Pancreas (tissue), 10 donors: Measurements from ENCODE around the gene TMEM255B. TPM values are rescaled to one million over a fixed set of nuclear protein-coding genes. Genes with fewer than 3 reads are reported as not detected.

Source experiments
- ATAC-seq, 4 donors: fragments of 200-7000 bp; cut with Tn5 transposase; one replicate each; pipeline versions ENCODE4 v1.8.0 to v1.9.1; 2020; ENCODE audit warnings: mild to moderate bottlenecking in 4 of 4, moderate library complexity in 4 of 4
- DNase-seq, 6 donors: peaks; one replicate each; pipeline ENCODE4 v3.0.0-alpha.2; 2020
- FAIRE-seq: peaks from 2 replicates; lab custom pipeline; 2012; peaks lifted over from hg19 to GRCh38; lab: Jason Lieb, UNC
- H3K27ac ChIP-seq, 4 donors: fragments of 200-600 bp; sonication (generic); 1 replicate in 3 of 4; 2 replicates in 1 of 4; pipeline versions ENCODE4 v1.5.0 to v1.8.0; 2020
- H3K27me3 ChIP-seq, 4 donors: fragments of 200-600 bp; one replicate each; pipeline ENCODE4 v1.8.0; 2021
- H3K36me3 ChIP-seq, 3 donors: fragments of 200-600 bp; sonication (generic) in 1 of 3; one replicate each; pipeline versions ENCODE4 v1.5.0 to v1.8.0; 2020 to 2021
- H3K4me1 ChIP-seq, 3 donors: fragments of 200-600 bp; one replicate each; pipeline ENCODE4 v1.8.0; 2021
- H3K4me3 ChIP-seq, 4 donors: fragments of 200-600 bp; sonication (generic) in 2 of 4; one replicate each; pipeline versions ENCODE4 v1.5.0 to v1.8.0; 2020 to 2021
- H3K9me3 ChIP-seq, 4 donors: fragments of 200-600 bp; one replicate each; pipeline ENCODE4 v1.8.0; 2021
- WGBS, 2 donors: extraction: QIAGEN DNeasy Blood & Tissue Kit; methylation state at CpG; one replicate each; pipeline ENCODE4 v1.1.7; 2013; 5-methylcytosine and 5-hydroxymethylcytosine counted together
- intact Hi-C, 3 donors: fragments of 100-400 bp; cut with DNase I; formaldehyde crosslinking; loops; one replicate each; pipeline versions ENCODE4 v1.11.1 to v1.14.2; 2022
- polyA plus RNA-seq, 2 donors: library from polyadenylated mRNA; stranded (reverse); fragments of 200-250 nt; gene quantifications; one replicate each; pipeline ENCODE4 v1.2.3, GENCODE V29; 2013
- total RNA-seq, 6 donors: library from RNA; stranded (reverse); fragmentation: NEBNext Ultra II Directional in 4 of 6; extraction: Animal tissue kit (Norgen Biotek cat#: 25700) in 4 of 6; gene quantifications; one replicate each; pipeline versions ENCODE4 v1.2.1 to v1.2.4, GENCODE V29; 2021 to 2023
- TF ChIP-seq, protein P1 (sequence below), 4 donors: fragments of 200-600 bp; sonication (generic) in 3 of 4; IDR thresholded peaks; one replicate each; pipeline versions ENCODE4 v1.5.0 to v1.8.0; 2021; ENCODE audit warnings: antibody characterized with exemption in 4 of 4
- donor health status: healthy with polysubstance abuse.
- donor health status: DM: no; HTN: no; CAD: no; lungs with moderate emphysema.
- donor health status: DM: no; HTN: no; CAD: no.
- donor health status: control.
- donor health status: control.
- donor health status: Bipolar disorder and iron deficiency.
- donor health status: DM: yes; HTN: yes; CAD: no.
- donor health status: DM: no; HTN: no; CAD: no.
- donor health status: DM: no; HTN: no; CAD: no.
- donor health status: DM: yes; HTN: yes; CAD: no.

Gene TMEM255B
- total and polyA plus RNA-seq, 8 donors, result 1.8 to 17.9 (median 4.4) TPM

DNA sequence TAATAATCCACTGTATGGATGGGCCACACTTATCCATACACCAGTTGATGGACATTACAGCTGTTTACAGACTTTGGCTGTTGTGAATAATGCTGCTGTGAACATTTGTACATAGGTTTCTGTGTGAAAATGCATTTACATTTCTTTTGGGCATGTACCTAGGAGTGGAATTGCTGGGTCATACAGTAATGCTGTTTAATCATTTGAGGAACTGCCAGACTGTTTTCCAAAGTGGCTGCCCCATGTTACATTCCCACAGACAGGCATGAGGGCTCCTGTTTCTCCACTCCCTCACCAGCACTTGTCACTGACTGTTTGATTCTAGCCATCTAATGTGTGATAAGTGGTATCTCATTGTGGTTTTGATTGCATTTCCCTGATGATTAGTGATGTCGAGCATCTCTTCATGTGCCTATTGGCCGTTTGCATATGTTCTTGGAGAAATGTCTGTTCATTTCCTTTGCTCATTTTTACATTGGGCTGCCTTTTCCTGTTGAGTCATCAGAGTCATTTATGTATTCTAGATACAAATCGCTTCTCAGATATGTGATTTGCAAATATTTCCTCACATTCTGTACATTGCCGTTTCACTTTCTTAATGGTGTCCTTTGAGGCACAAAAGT, 12.8 kb downstream of the TMEM255B start:
- no peak for FAIRE-seq
- intact Hi-C loops, result no loop called here
- TF ChIP-seq, protein P1, sequence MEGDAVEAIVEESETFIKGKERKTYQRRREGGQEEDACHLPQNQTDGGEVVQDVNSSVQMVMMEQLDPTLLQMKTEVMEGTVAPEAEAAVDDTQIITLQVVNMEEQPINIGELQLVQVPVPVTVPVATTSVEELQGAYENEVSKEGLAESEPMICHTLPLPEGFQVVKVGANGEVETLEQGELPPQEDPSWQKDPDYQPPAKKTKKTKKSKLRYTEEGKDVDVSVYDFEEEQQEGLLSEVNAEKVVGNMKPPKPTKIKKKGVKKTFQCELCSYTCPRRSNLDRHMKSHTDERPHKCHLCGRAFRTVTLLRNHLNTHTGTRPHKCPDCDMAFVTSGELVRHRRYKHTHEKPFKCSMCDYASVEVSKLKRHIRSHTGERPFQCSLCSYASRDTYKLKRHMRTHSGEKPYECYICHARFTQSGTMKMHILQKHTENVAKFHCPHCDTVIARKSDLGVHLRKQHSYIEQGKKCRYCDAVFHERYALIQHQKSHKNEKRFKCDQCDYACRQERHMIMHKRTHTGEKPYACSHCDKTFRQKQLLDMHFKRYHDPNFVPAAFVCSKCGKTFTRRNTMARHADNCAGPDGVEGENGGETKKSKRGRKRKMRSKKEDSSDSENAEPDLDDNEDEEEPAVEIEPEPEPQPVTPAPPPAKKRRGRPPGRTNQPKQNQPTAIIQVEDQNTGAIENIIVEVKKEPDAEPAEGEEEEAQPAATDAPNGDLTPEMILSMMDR (IDR thresholded peaks at IDR 0.05), result no peak
- Histone ChIP-seq H3K4me1 (no peaks in the 10 kb centered on the region), H3K27ac (no peak overlapping the region), H3K9me3 (no peaks in the 10 kb centered on the region), H3K27me3 (peaks cover 0 to 6% (median 0%) of the 10 kb centered on the region in 4 donors), H3K4me3 (no peak overlapping the region), H3K36me3 (no peaks in the 10 kb centered on the region)
- WGBS, 2 donors, result 45 to 52% methylated on average over 4 of the region's 4 CpGs
- ATAC-seq, result no peak
- DNase-seq, result no peak

DNA sequence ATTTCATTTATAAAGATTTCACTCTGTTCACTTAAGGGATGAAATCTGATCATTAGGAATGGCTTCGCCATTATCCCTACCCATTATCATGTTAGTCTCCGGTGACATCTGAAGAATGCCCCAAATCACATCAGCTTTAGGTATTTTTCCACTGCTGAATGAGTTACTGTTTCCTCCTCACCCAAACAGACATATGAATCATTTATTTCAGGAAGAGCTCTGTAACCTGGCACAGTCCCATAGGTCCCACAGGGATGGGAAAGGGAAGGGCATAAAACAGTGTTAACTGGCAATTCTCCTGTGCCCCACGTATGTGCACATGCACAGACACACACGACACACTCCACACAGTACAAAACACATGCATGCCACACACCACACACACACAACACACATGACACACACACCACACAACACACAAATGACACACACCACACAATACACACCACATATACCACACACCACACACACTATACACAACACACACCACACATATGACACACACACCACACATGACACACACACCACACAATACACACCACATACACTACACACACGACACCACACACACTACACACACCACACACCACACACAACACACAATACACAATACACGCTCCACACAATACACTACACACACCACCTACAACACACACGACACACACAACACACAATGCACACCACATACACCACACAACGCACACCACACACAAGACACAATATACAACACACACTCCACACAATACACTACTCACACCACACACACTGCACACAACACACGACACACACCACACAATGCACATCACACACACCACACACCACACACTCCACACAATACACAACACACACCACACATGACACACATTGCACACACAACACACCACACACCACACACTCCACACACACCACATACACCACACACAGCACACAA, 15.4 kb downstream of the TMEM255B start:
- no peak for FAIRE-seq

DNA sequence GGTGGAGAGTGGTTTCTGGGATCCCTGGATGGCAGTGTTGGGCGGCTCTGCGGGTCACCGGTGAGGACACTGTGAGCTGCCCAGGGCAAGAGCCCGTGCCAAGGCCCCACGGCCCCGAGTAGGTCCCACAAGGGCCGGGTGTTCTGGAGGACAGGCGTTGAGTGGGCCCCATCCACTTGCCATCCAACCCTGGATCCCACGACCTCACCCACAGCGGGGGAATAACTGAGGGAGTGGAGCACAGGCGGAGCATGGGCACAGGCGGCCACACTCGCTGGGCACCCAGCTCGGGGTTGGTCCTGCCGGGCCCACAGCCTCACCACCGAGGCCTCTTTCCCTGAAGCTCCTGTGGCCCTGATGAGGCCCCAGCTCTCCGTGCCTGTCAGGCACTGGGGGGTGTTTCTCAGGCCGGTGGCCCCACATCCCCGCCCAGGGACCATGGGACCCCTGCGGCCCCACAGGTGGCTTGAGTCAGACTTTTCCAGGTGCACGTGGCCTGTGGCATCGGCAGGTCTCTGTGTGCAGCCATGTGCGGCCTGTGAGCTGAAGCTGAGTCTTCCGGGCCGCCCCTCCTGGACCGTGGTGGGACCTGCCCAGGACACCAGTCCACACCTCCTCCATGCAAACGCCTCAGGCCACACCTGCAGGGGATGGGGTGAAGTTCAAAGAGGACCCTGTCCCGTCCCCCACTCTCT, 16.6 kb downstream of the TMEM255B start:
- Histone ChIP-seq H3K4me1 (no peaks in the 10 kb centered on the region), H3K9me3 (no peaks in the 10 kb centered on the region), H3K27me3 (peaks cover 0 to 6% (median 0%) of the 10 kb centered on the region in 4 donors), H3K27ac (no peak overlapping the region), H3K36me3 (no peaks in the 10 kb centered on the region), H3K4me3 (no peak overlapping the region)
- ATAC-seq, result no peak
- intact Hi-C loops, result no loop called here
- TF ChIP-seq, protein P1 (IDR thresholded peaks at IDR 0.05), result no peak
- no peak for DNase-seq
- no peak for FAIRE-seq
- 76 to 84% methylated on average over 28 of the region's 28 CpGs for WGBS, 2 donors

More for the DNA sequence above, 15.4 kb downstream of the TMEM255B start:
- no peaks in the 10 kb centered on the region for H3K9me3 ChIP-seq
- intact Hi-C loops, result no loop called here
- H3K4me3 ChIP-seq, result no peak overlapping the region
- WGBS, 2 donors, result 56 to 75% methylated on average over 9 of the region's 9 CpGs
- TF ChIP-seq, protein P1 (IDR thresholded peaks at IDR 0.05), result no peak
- no peak for DNase-seq
- peaks cover 0 to 6% (median 0%) of the 10 kb centered on the region in 4 donors for H3K27me3 ChIP-seq
- no peak overlapping the region for H3K27ac ChIP-seq
- ATAC-seq, result peak in 1 of 4 donors; percentile 37
- no peaks in the 10 kb centered on the region for H3K4me1 ChIP-seq
- H3K36me3 ChIP-seq, result no peaks in the 10 kb centered on the region

DNA sequence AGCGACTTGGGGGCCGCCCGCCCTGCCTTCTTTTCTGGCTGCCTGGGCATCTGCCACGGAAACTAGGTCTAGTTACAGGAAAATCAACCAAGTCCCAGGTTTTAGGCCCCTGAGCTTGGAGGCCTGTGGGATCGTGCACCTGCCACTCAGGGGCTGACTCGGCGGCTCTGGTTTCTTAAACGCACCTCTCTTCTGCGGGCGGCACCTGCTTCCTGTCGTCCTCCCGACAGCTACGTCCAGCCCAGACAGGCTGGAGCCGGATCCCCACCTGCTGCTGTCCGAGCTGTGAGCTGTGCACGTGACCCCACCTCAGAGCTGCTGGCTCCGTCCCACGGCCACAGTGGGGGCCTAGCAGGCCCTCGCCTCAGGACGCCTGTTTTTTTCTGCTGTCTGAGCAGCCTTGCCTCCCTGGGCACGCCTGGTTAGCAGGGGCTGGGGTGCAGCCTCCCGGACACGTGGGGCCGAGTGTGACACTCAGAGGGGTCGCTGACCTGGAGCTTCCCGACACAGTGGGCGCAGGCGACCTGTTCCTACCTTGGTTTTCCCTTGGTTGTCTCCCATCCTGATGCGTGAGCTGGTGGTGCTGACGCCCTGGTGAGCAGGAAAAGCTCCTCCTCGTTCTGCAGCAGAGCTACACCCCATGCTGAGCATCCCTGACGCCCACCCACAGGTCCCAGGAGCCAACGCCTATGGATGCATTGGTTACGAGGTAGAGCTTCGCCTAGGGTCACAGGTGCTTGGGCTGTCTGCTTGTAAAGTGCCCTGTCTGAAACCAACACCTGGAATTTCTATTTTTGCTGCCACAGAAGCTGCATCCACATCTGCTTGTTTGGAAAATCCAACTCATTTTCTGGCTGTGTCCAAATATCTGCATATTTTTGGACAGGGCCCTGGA, 17.5 kb downstream of the TMEM255B start:
- no peak for FAIRE-seq
- no peak overlapping the region for H3K4me3 ChIP-seq
- WGBS, 2 donors, result 49 to 53% methylated on average over 35 of the region's 35 CpGs
- no peaks in the 10 kb centered on the region for H3K9me3 ChIP-seq
- peaks cover 0 to 6% (median 0%) of the 10 kb centered on the region in 4 donors for H3K27me3 ChIP-seq
- H3K36me3 ChIP-seq, result no peaks in the 10 kb centered on the region
- intact Hi-C loops, result no loop called here
- no peaks in the 10 kb centered on the region for H3K4me1 ChIP-seq
- no peak overlapping the region for H3K27ac ChIP-seq
- TF ChIP-seq, protein P1 (IDR thresholded peaks at IDR 0.05), result no peak
- no peak for DNase-seq
- ATAC-seq, result no peak
